Raji (cell line): ENCODE measurements around the gene NOP53.

Experiments used
- POLR2A ChIP-seq: IDR thresholded peaks from 2 replicates; pipeline ENCODE4 v1.6.1; 2011; ENCODE audit warnings: low read depth, low read length, control low read depth; ENCODE audit not compliant: insufficient read depth

NOP53 gene

DNA sequence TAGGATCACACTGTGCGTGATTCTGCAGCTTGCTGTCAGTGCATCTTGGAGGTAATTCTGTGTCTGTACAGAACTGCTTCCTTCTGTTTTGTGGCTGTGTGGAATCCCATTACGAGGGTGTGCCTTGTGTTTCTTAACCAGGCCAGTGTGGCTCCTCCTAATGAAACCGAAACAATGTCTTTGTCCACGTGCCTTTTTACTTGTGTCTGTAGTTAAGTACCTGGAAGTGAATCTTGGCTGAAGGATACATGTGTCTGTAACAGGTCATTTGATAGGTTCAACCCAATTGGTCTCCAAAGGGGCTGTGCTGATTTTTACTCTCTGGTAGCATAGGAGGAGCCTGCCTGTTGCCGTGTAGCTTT, 13.1 kb downstream of the NOP53 start:
- TF ChIP-seq POLR2A: no peak

DNA sequence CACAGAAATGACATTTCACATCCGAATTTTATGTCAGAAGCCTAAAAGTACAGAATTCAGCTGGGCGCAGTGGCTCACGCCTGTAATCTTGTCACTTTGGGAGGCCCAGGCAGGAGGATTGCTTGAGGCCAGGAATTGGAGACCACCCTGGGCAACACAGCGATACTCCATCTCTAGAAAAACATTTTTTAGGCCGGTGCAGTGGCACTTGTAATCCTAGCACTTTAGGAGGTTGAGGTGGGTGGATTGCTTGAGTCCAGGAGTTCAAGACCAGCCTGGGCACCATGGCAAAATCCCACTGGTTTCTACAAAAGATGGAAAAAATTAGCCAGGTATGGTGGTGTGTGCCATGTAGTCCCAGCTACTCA, 15.3 kb downstream of the NOP53 start:
- TF ChIP-seq POLR2A: no peak

DNA sequence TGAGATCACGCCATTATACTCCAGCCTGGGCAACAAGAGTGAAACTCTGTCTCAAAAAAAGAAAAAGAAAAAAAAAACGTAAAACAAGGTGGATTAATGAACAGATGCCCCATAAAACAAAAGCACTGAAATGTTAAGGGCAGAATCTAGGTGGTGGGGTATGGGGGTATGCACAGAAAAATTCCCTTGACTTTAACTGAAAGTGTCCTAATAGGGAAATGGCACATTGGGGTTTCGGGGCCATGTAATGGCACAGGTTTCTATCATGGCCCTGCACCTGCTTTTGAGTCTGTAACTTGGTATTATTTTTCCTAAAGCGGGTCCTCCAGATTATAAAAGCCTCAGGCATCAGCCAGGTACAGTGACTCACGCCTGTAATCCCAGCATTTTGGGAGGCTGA, 16.2 kb downstream of the NOP53 start:
- no peak for TF ChIP-seq POLR2A

DNA sequence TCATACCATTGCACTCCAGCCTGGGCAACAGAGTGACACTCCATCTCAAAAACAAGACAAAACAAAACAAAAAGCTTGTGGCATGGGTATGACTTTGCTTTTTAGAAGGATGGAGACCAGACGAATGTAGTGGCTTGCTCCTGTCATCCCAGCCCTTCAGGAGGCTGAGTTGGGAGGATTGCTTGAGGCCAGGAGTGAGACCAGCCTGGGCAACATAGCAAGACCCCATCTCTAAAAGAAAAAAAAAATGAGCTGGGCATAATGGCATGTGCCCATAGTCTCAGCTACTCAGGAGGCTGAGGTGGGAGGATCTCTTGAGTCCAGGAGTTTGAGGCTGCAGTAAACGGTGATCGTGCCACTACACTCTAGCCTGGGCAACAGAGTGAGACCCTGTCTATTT, 16.8 kb downstream of the NOP53 start:
- TF ChIP-seq POLR2A: no peak

DNA sequence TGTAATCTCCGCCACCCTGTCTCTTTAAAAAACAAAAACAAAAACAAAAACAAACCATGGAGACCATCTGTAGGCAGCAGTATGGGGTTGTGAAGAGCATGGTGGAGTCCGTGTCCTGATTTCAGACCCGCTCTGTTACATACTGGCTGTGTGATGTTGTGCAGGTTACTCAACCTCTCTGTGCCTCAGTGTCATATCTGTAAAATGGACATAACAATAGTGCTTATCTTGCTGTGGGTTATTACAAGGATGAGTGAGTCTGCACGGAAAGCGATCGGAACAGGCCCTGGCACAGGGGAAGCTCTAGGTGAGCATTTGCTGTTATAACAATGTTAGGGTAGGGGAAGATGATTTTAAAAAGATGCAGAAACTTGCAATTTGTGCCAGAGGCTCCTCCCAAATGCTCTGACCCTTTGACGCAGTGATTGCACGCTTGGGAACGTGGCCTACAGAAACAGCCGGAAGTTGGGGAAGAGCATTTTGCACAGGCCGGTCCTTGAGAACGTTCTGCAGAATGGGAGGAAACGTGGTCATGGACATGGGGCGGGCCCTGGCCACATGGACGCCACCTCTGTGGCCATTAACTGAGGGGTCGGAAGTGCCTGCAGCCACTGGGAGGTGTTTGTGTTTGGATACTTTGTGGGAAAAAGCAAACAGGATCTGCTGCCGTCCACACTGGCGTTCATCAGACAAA, 17.4 kb downstream of the NOP53 start:
- no peak for TF ChIP-seq POLR2A

DNA sequence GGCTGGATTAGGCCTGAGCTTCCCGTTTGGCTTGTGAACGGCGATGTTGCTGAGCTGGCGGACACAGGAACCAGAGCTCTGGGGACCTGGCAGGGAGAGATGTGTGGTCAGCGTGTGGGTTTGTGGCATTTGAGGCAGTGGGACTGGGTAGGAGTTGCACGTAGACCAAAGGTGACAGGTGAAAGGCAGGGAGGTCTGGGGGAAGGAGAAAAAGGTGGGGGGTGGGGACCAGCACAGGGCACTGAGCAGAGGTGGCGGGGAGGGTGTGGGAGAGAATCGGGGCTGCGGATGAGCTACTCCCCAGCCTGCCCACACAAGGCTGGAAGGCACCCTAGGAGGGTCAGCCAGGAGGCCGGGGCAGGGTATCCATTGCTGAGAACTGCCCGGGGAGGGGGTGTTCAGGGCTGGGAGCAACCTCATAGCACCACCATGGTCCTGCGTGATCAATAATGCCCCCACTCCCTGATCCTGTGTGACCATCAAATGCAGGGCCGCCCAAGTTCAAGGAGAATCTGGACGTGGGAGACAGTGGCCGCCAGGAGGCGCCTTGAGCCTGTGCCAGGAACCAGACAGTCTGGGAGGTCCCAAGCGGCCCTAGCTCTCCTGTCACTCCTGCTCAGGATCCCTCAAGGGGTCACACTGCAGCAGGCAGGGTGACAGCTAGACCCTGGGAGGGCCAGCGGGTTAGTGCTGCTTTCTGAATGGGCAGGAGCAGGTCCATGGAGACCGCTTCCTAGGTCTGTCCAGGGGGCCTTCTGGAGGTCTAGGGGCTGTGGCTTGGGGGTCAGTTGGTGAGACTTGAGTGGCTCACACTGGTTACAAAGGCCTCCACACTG, 20.4 kb downstream of the NOP53 start:
- TF ChIP-seq POLR2A: no peak

GRCh38 chr19:47766359-47766620, 20.9 kb downstream of the NOP53 start:
- no peak for TF ChIP-seq POLR2A

- no peak for TF ChIP-seq POLR2A
Measured at GRCh38 chr19:47766670-47767069, 21.3 kb downstream of the NOP53 start.

GRCh38 chr19:47767349-47767748, 22.0 kb downstream of the NOP53 start:
- no peak for TF ChIP-seq POLR2A

DNA sequence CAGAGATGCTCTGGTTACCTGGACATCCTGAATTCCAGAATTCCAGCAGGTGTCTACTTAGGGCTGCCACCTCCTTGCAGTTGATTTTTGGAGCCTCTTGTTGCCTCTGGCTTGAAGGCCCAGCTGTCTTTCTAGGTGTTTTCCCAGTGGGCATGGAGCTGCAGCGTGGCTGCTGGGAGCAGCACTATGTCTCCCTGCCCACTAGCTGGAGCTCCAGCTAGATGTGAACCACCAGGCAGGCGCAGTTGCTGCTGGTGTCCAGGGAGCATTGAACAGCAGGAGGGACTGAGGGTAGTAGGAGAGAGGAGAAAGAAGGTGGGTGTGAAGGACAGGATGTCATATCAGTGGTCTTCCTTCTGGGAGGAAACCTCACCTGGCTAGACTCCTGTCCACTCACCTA, 23.3 kb downstream of the NOP53 start:
- no peak for TF ChIP-seq POLR2A

DNA sequence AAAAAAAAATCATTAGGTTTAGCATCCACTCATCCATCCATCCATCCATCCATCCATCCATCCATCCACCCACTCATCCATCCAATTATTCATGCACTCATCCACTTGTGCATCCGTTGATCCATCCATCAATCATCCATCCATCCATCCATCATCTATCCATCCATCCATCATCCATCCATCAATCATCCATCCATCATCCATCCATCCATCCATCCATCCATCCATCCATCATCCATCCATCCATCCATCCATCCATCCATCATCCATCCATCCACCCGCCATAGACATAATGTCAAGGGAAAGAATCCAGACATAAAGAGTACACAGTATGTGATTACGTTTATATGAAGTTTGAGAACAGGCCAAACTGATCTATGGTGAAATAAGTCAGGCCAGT, 24.2 kb downstream of the NOP53 start:
- no peak for TF ChIP-seq POLR2A

- no peak for TF ChIP-seq POLR2A
Measured at GRCh38 chr19:47776568-47776967, 31.2 kb downstream of the NOP53 start.

DNA sequence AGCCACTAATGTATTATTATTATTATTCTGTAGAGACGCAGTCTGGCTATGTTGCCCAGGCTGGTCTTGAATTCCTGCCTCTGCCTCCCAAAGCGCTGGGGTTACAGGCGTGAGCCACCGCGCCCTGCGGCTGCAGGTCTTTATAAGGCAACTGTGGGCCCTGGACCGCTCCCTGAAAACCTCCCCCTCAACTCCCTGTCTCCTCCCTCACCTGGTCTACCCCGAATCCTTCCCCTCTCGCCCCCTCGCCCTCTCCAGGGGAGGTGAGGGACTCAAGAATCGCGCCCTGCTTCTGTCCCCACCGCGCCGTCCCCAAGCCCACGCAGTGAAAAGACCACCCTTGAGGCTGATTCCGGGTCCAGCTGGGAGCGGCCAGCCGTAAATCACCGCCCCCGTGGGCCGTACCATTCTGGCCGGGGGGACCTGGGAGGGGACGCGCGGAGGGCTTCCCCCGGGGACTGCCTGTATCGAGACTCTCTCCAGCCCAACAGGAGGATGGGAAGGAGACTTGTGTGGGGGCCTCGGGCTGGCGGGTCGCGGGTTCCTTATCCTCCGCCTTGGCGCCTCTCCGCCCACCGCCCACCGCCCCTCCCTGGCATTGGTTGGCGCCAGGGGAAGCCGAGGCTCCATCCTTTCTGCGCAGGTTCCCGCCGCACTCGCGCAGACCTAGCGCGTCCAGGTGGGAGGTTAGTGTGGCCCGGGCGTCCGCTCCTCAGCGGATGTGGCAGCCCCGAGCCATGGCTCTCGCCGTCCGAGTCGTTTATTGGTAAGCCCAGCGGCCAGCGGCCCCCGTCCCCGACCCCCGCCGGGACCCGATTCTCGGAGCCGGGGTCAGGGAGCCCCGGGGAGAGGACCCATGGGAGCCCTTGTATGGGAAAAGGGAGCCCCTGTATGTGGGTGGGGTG, 33.0 kb downstream of the NOP53 start, which contains the start of gene SELENOW:
Gene SELENOW (plus strand): TSS at position 655 of the 905 bp plus-strand sequence. CDS start 83 bp downstream, at position 738.
- peak; percentile 80 for TF ChIP-seq POLR2A

DNA sequence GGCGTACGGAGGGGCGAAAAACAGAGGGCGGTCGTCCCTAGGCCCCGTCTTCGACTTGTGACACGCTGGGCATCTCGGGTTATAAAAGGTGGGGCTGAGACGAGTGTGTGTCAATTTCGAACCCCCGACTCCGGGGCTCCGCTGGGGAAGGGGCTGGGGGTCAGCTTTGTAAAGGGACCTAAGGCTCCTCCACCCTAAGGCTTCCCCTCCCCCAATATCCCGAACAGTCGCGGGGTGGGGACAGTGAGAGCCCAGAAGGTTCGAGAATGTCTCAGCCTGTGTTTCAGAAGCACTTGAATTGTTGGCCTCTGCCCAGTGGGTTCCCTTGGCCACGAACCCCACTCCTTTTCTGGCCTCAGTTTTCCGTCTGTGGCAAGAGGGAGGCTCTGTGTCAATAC, 33.6 kb downstream of the NOP53 start:
- TF ChIP-seq POLR2A: no peak

GRCh38 chr19:47779524-47780214, 34.3 kb downstream of the NOP53 start:
- TF ChIP-seq POLR2A: no peak
